HG03159 (cell line): Measurements from ENCODE around the gene MECP2.

ENCODE experiments used
- ATAC-seq: cut with Tn5 transposase; IDR thresholded peaks from one replicate; pipeline ENCODE4 v1.9.1; 2021; ENCODE audit warnings: mild to moderate bottlenecking, moderate library complexity; ENCODE audit not compliant: unreplicated experiment

Gene MECP2

GRCh38 chrX:154019061-154019621, 78.4 kb downstream of the MECP2 start:
- no peak for ATAC-seq

GRCh38 chrX:154018518-154019060, 78.9 kb downstream of the MECP2 start:
- no peak for ATAC-seq

GRCh38 chrX:154017766-154018517, 79.6 kb downstream of the MECP2 start:
- ATAC-seq, result no peak

DNA sequence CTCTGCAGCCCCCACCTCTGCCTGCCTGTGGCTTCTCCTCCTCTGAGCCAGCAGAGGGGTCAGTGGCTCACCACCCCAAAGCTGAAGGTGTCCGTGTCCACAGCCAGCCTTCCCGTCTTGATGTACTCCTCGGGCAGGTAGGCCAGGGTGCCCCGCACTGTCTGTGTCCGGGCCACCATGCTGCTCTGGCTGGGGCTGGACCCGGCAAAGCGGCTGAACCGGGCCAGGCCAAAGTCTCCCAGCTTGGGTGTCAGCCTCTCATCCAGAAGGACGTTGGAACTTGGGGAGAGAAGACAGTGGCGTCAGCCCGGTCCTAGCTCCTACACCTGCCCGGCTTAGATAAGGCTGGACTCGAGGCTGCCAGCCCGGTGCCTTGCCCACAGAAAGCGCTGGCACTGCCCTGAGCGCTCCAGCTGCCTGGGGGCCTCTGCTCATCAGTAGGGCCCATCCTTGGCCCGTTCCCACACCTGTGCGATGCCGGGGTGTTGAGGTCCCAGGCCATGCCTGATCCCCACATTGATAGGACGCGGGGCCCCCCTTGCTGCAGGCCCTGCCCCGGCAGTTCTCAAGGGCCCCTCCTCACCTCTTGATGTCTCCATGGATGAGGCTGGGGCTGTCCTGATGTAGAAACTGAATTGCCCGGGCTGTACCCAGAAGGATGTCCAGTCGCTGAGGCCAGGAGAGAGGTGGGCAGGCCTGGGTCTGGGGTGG, 81.0 kb downstream of the MECP2 start:
- ATAC-seq, result no peak

DNA sequence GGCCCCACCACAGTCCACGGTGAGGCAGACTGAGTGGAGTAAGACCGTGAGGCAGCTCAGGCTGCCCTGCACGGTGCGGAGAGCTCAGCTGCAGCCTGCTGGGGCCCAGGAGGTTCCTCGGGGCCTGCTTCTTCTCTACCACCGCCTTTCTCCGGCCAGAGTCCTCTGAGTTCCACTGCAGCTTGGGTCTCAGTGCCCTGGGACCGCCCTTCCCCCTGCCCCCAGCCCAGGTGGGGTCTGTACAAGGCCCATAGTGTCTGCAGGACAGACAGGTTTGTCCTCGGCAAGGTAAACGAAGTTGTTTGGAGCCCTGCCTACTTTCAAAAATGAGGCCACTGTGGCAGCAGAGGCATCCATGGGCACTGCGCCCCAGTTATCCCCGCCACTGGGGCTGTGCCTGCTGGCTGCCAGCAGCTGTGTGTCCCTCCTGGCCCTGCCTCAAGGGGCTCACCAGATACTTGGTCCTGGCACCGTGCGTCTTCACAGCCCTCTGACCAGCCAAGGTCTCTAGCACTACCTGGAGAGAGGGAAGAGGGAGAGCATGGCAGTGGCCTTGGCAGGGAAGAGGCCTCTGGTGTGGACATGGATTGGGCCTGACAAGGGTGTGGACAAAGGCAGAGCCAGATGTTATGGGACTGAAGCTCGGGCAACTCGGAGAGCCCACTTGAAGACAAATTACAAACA, 81.8 kb downstream of the MECP2 start:
- no peak for ATAC-seq

- ATAC-seq, result no peak
Measured at GRCh38 chrX:154014429-154015380, 82.8 kb downstream of the MECP2 start.

GRCh38 chrX:154013614-154014360, 83.7 kb downstream of the MECP2 start:
- peak; percentile 60 for ATAC-seq

- ATAC-seq, result no peak
Measured at GRCh38 chrX:154013001-154013421, 84.5 kb downstream of the MECP2 start.

DNA sequence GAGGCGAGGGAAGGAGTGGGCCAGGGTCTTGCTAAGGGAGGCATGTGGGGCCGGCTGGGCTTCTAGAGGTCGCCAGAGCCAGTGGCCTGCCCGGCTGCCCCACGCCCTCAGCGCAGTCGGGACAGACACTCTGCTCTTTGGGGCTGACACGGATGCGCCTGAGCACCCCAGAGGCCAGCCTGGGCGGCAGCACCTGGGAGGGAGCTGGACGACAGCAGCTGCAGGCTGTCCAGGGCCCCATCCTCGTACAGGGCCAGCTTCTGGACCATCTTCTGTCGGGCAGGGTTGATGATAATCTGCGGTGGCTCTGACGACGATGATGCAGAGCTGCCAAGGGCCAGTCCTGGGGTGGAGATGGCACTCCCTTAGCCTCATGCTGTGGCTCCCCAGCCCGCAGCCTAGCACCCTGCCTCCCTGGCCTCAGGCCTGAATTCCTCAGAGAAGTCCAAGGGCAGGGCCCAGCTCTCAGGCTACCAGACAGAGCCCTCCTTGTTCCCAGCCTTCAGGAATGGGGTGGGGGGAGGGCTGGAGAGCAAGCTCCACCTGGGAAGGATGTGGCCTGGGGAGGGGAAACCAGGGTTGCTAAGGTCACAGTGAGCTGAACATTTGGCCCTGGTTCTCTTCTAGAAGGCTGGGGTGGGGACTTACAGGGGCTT, 85.1 kb downstream of the MECP2 start:
- ATAC-seq, result no peak

DNA sequence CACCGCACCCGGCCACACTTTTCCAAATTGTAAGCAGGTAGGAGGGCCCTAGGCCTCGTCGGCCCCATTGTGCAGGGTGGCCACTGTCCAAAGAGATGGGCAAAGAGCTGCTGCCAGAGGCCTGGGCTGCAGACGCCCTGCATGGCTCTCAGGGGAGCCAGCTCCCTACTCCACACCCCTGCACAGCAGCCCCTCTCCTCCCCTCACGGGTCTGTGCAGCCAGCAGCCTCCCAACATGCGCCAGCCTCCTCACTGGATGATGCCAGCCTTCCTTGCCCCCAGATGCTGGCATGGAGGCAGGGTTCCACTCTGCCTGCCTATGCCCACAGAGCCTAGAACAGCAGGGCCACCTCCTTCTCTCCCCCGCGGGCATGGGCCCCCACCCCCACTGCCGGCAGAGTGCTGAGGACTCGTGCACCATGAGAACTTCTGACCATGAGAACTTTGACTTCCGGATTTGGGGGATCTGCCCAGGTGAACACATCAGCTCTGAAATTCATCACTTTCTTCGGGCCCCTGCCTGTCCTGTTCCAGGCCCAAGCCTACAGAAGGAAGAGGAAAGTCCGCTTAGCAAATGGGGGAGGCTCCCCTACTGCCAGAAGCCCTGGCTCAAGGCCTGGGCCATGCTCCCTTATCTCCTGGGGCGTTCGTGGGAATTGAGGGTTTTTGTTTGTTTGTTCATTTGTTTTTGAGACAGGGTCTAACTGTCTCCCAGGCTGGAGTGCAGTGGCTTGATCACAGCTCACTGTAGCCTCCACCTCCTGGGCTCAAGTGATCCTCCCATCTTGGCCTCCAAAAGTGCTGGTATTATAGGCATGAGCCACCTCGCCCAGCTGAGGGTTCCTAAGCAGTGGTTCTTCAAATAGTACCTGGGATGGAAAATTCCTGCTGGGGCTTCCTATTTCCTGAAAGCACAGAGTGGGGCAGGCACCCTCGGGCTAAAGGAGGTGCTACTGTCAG, 85.9 kb downstream of the MECP2 start:
- no peak for ATAC-seq

DNA sequence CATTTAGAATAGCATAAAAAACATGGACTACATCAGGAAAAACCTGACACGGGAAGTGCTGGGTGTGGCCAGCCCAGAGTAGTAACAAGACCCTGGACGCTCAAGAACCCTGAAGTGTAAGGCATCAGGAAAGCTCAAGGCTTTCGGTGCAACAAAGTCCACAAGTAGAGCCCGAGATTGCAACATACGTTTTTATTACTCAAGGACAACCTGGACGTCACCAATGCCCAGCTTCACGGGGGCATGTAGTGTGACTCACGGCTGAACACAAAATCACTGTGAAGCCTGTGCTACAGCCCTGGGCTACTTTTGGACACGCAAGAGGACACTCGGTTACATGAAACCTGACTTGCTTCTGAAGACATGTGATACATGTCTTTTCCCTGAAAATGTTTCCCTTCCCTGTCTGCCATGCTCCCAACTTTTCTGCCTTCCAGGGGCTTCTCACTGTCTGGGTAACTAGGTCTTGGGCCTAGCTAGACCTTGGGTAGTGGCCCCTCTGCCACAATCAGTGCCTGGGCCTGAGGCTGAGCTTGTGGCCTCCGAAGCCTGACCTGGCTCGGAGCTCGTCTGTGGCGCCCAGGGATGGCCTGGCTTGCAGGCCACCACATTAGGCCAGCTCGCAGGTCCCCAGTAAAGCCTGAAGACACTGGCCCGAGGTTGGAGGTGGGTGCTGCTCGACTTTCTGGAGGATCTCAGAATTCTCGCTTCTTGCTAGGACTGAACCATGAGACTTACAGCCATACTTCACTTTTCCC, 87.0 kb downstream of the MECP2 start:
- ATAC-seq, result no peak

GRCh38 chrX:154008521-154008920, 89.0 kb downstream of the MECP2 start:
- ATAC-seq, result no peak

DNA sequence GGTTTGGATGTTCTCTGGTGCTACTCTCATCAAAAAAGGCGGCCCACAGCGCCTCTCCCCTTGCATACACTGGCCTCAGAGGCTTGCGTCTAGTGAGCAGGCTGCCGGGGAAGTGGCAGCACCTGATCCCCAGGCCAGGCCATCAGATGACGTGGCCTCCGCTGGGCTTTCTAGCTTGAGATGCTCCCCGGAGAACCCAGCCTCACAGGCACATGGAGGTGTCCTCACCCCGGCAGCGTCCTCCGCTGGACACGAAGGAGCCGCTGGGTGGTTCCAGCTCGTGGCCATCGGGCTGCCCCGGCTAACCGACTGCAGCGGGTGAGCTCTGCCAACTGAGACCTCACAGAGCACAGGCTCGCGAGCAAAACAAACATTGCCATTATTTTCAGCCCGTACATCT, 90.6 kb downstream of the MECP2 start:
- no peak for ATAC-seq

DNA sequence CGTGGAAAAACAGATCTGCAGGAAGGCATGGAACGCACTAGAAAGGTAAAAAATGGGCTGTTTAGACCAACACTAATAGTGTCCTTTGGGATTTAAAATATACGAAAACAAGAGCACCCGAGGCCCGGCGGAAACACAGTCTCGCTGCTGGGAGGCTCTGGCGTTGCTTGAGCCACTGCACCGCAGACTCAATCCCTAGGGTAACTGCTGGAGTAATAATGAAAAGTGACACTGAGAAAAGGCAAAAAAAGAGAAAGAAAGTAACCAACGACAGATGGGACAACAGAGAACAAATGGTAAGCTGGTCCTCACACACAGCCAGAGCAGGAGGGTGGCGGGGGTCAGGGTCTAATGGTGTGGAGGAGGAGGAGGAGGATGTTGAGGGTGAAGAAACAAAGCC, 93.2 kb downstream of the MECP2 start:
- ATAC-seq, result no peak

DNA sequence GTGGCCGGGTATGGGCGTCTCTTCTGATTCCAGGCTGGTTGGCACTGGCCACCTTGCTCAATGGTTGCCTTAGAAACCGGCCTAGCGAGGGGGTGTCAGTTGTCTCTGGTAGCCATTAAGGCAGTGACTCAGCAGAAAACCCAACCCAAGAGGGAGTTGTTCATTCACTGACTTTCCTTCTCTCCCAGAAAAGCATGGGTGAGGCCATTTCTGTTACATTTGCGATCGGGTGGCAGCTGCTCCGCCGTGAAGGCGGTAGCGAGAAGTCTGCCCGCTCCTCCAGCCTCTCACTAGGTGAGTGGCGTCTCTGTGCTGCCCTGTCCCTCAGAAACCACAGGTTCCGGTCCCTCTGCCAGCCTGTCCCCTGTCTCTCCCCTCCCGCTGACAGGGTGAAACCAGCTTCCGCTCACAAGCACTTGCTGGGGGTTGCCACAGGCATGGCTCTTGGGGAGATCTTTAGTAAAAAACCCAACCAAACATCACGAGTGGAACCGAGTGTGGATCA, 95.2 kb downstream of the MECP2 start:
- ATAC-seq, result no peak

DNA sequence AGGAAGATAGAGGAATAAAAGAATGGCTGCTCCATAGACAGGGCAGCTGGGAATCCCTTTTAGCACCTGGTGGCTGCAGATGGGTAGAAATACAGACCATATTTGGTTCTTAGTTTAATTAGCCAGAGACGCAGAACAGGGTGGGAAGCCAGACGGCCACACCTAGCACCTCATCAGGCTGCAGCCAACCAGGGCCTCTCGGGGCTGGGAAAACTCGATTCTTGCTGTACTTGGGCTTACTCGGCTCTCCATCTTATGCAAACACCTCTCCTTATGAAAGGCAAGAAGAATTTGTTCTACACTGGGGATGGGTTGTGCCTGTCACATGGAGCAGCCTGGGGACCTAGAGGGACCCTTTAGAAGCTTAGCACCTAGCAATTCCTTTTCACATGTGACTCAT, 97.5 kb downstream of the MECP2 start:
- no peak for ATAC-seq
